SJSA1 (cell line): ENCODE measurements around the gene EFNA2. TPM values are rescaled to one million over a fixed set of nuclear protein-coding genes. Genes with fewer than 3 reads are reported as not detected.

Experiments
- DNase-seq, 2 experiments: peaks; one replicate each; pipeline ENCODE4 v3.0.0-alpha.2; 2015 to 2020; ENCODE audit warnings: low spot score in 2 of 2, low read depth in 1 of 2
- H3K27ac ChIP-seq: fragments of 250-450 bp; sonication (Bioruptor Pico); 2 replicates; pipeline ENCODE4 v1.5.1; 2020; ENCODE audit warnings: mild to moderate bottlenecking, moderate library complexity
- H3K27me3 ChIP-seq: fragments of 250-450 bp; sonication (Bioruptor Pico); replicated peaks from 2 replicates; pipeline ENCODE4 v1.5.1; 2020; ENCODE audit warnings: mild to moderate bottlenecking, moderate library complexity
- H3K36me3 ChIP-seq: fragments of 250-450 bp; sonication (Bioruptor Pico); 2 replicates; pipeline ENCODE4 v1.5.1; 2020; ENCODE audit warnings: mild to moderate bottlenecking
- H3K4me1 ChIP-seq: fragments of 250-450 bp; sonication (Bioruptor Pico); replicated peaks from 2 replicates; pipeline ENCODE4 v1.6.1; 2021; ENCODE audit warnings: mild to moderate bottlenecking
- H3K4me3 ChIP-seq: fragments of 250-450 bp; sonication (Bioruptor Pico); 2 replicates; pipeline ENCODE4 v1.5.1; 2020; ENCODE audit warnings: mild to moderate bottlenecking
- H3K9me3 ChIP-seq: fragments of 250-450 bp; sonication (Bioruptor Pico); replicated peaks from 2 replicates; pipeline ENCODE4 v1.5.1; 2020; ENCODE audit warnings: mild to moderate bottlenecking
- total RNA-seq: library from RNA; depleted of rRNA; stranded (reverse); fragments of >200 nt; shearing (Covaris generic); gene quantifications from 2 replicates; pipeline ENCODE4 v1.2.3, GENCODE V29; 2014

Gene EFNA2
- total RNA-seq, 1 experiment from 2014 or later, result not detected

DNA sequence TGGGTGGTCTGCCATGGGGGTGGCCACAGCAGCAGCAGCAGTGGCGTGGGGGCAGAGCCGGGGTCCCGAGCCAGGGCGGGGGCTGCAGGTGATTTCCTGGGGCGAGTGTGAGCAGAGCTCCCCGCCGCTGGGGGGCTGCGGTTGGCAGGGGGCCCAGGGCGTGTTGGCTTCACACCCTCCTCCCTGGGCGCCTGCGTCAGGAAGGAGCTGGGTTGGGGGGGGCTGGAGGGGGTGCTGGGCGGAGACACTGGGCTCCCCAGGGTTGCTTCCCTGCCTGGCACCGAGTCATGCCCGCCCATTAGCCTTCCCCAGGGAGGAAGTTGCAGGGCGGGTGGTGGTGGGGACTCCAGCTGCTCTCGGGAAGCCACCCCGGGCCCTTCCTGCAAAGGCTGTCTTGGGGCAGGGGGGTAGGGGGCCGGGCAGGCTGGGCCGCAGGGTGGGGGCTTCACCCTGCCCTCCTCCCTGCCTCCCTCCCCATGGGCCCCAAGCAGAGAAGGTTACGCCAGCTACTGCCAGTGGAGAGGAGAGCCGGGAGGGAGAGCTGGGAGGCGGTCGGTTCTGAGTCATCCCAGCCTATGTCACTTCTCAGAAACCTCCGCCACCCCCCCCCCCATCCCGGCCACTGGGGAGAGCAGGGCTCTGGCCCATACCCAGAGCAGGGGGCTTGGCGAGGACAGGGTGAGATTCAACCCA, 32.7 kb upstream of the EFNA2 start:
- H3K27ac ChIP-seq, result peak overlapping the region; percentile 94
- H3K36me3 ChIP-seq, result peaks cover 78% of the 10 kb centered on the region
- no peaks in the 10 kb centered on the region; the same call in 1 of the 2 replicates for H3K9me3 ChIP-seq
- peak overlapping the region; percentile 89 for H3K4me3 ChIP-seq
- no peaks in the 10 kb centered on the region for H3K27me3 ChIP-seq
- H3K4me1 ChIP-seq, result peaks cover 54% of the 10 kb centered on the region
- DNase-seq, result peak in 1 of 2 experiments; percentile 97

DNA sequence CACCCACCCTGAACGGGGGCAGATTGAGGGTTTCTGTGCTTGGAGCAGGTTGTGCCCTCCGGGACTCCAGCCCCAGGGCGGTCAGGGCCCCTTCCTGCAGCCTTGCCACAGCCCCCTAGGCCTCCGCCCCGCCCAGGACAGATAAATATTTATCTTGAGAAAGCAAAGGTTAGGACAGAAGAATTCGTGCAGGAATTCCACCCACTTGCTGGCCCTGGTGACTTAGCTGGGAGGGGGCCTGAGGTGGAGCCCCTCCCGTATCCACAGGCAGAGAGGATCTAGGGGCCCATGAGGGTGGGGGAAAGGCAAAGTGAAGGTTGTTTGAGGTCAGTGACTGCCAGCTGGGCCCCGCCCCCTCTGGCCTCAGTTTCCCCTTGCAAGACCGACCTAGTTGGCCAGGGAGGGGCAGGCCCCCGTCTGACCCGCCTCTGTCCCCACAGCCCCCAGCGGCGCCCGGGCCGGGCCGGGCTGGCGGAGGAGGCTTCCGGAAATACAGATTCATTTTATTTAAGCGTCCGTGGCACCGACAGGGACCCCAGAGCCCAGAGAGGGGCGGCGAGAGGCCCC, 32.1 kb upstream of the EFNA2 start:
- no peaks in the 10 kb centered on the region; the same call in 1 of the 2 replicates for H3K9me3 ChIP-seq
- DNase-seq, result peak; percentile 95 to 98
- peaks cover 57% of the 10 kb centered on the region for H3K4me1 ChIP-seq
- no peaks in the 10 kb centered on the region for H3K27me3 ChIP-seq
- peaks cover 83% of the 10 kb centered on the region for H3K36me3 ChIP-seq
- peak overlapping the region; percentile 89 for H3K4me3 ChIP-seq
- peak overlapping the region; percentile 94 for H3K27ac ChIP-seq

DNA sequence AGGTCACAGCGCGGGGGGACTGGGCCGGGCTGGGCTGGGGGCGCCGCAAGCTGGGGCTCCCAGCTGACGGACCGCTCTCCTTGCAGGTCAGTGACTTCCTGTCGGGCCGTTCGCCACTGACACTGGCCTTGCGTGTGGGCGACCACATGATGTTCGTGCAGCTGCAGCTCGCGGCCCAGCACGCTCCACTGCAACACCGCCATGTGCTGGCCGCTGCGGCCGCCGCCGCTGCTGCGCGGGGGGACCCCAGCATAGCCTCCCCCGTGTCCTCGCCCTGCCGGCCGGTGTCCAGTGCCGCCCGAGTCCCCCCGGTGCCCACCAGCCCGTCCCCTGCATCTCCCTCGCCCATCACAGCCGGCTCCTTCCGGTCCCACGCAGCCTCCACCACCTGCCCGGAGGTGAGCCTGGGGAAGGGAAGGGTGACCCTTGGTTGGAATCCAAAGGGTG, 31.6 kb upstream of the EFNA2 start:
- Histone ChIP-seq H3K27ac (peak overlapping the region; percentile 94), H3K36me3 (peaks cover 83% of the 10 kb centered on the region), H3K27me3 (no peaks in the 10 kb centered on the region), H3K4me3 (peak overlapping the region; percentile 89), H3K9me3 (no peaks in the 10 kb centered on the region; the same call in 1 of the 2 replicates), H3K4me1 (peaks cover 61% of the 10 kb centered on the region)
- peak in 1 of 2 experiments; percentile 73 for DNase-seq

DNA sequence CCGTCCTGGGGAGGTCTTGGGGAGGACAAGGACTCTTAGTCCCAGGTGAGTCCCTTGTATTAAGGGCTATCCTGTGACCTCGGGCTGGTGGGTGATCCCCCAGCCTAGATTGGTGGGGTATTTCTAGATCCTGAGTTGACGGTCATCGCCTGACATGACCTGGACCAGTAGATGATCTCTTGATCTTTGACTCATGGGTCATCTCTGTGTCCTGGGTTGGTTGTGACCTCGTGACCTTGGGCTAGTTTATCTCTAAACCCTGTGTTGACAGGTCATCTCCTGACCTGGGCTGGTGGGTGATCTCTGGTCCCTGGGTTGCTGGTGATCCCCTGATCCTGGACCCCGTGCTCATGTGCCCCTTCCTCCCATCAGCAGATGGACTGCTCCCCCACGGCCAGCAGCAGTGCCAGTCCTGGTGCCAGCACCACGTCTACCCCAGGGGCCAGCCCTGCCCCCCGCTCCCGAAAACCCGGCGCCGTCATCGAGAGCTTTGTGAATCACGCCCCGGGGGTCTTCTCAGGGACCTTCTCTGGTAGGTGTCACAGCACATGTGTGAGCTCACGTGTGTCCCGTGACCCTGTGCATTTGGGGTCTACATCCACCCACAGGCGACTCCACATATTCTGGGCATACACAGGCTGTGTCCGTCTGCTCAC, 31.0 kb upstream of the EFNA2 start:
- no peaks in the 10 kb centered on the region for H3K27me3 ChIP-seq
- H3K27ac ChIP-seq, result peak overlapping the region; percentile 94
- DNase-seq, result no peak
- H3K4me3 ChIP-seq, result peak overlapping the region; percentile 89
- peaks cover 85% of the 10 kb centered on the region for H3K36me3 ChIP-seq
- H3K4me1 ChIP-seq, result peaks cover 67% of the 10 kb centered on the region
- no peaks in the 10 kb centered on the region for H3K9me3 ChIP-seq

DNA sequence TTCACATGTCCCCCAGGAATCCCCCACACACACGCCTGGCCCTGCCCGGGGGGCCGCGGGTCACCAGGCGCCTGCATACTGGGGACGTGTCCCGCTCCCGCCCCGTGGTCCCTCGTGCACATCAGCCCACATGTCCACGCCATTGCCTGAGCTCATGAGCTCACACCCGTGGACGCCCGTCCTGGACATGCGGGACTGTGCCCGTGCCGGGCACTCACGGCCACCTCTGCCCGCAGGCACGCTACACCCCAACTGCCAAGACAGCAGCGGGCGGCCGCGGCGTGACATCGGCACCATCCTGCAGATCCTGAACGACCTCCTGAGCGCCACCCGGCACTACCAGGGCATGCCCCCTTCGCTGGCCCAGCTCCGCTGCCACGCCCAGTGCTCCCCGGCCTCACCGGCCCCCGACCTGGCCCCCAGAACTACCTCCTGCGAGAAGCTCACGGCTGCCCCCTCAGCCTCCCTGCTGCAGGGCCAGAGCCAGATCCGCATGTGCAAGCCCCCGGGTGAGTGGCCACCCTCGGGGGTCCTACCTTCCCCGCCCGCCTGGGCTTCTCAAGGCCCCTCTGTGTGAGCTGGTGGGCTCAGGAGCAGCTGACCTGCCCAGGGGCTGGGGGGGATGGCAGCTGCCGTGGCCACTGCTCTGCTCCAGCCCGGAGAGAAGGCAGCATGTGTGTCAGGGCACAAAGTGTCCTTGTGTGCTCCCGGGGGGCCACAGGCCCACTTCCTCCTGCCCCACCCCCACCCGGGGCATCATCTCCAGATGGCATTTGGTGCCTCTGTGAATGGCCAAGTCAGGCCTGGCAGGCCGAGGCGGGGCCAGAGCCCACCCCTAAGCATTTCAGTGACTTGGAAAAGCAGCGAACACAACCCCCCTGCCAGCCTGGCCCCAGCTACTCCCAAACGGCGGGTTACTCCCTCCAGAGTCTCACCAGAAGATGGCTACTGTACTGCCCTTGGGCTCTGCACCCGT, 30.2 kb upstream of the EFNA2 start:
- H3K36me3 ChIP-seq, result peaks cover 78% of the 10 kb centered on the region
- H3K27me3 ChIP-seq, result no peaks in the 10 kb centered on the region
- H3K4me1 ChIP-seq, result peaks cover 75% of the 10 kb centered on the region
- no peaks in the 10 kb centered on the region for H3K9me3 ChIP-seq
- no peak overlapping the region for H3K4me3 ChIP-seq
- DNase-seq, result no peak
- no peak overlapping the region for H3K27ac ChIP-seq

DNA sequence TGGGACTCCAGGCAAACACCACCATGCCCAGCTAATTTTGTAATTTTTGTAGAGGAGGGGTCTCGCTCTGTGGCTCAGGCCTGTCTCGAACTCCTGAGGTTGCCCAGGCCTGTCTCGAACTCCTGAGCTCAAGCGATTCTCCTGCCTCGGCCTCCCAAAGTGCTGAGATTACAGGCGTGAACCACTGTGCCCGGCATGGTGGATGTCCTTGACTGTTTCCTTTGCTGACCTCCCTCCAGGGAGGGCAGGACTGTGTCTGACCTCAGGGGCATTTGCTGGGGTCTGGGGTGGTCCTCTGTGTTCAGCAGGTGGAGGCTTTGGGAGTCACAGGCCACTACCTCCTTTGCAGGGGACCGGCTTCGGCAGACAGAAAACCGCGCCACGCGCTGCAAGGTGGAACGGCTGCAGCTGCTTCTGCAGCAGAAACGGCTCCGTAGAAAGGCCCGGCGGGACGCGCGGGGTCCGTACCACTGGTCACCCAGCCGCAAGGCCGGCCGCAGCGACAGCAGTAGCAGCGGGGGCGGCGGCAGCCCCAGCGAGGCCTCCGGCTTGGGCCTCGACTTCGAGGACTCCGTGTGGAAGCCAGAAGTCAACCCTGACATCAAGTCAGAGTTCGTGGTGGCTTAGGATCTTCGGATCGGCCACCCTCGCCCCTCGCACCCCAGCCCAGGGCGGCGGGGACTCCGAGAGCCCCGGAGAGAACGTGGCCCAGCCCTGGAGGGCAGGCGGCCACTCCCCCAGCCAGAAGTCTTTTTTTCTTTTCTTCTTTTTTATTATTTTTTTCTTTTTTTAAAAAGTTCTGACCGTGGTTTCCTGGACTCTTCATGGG, 28.8 kb upstream of the EFNA2 start:
- no peaks in the 10 kb centered on the region for H3K27me3 ChIP-seq
- no peak overlapping the region for H3K27ac ChIP-seq
- H3K36me3 ChIP-seq, result peaks cover 64% of the 10 kb centered on the region
- H3K9me3 ChIP-seq, result no peaks in the 10 kb centered on the region
- DNase-seq, result no peak
- no peak overlapping the region for H3K4me3 ChIP-seq
- peaks cover 82% of the 10 kb centered on the region for H3K4me1 ChIP-seq

DNA sequence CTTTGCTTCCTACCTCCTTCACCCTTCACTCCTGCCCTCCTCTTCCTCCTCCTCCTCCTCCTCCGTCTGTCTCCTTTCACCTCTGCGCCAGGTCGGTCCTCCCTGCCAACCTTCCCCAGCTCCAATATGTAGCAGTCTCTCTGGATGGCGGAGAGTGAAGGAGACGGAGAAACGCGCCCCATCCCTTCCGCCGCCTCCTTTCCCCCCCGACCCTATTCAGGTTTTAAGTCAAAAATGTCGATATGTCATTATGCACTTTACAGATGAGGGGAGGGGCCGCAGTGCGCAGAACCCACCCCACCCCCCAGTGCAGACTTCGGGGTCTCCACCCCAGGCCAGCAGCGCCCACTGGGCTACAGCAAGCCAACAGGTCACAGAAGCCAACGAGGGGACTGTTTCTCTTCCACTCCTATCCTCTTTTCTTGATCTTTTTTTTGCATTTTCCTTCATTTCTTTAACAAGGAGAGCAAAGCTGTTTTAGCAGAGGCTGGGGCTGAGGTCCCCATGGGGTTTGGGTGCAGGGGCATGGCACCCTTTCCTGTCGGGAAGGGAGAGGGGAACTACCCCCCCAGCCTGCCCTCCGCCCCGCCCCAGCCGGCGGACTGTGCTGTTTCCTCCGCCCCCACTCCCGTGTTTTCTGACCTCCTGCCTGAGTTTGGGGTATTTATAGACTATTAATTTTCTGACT, 28.1 kb upstream of the EFNA2 start:
- peaks cover 85% of the 10 kb centered on the region for H3K4me1 ChIP-seq
- peaks cover 63% of the 10 kb centered on the region for H3K36me3 ChIP-seq
- no peak for DNase-seq
- no peak overlapping the region for H3K4me3 ChIP-seq
- H3K27ac ChIP-seq, result no peak overlapping the region
- H3K9me3 ChIP-seq, result no peaks in the 10 kb centered on the region
- H3K27me3 ChIP-seq, result no peaks in the 10 kb centered on the region

DNA sequence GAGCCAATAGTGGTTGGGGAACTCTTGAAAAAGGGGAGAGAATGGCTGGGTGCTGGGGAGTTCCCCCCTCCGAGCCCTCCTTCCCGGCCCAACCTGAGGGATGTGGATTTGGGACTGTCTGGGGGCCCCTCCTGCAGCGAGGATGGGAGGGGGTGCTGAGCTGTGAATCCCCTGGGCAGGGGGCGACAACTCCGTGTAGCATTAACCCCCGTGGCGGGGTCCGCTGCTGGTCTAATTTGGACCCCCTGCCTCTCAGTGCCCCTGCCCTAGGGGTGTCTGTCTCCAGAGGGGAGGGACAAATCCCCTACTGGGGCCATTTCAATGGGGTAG, 27.5 kb upstream of the EFNA2 start:
- Histone ChIP-seq H3K4me1 (peaks cover 85% of the 10 kb centered on the region), H3K27ac (no peak overlapping the region), H3K27me3 (no peaks in the 10 kb centered on the region), H3K9me3 (no peaks in the 10 kb centered on the region), H3K4me3 (no peak overlapping the region), H3K36me3 (peaks cover 63% of the 10 kb centered on the region)
- DNase-seq, result no peak

DNA sequence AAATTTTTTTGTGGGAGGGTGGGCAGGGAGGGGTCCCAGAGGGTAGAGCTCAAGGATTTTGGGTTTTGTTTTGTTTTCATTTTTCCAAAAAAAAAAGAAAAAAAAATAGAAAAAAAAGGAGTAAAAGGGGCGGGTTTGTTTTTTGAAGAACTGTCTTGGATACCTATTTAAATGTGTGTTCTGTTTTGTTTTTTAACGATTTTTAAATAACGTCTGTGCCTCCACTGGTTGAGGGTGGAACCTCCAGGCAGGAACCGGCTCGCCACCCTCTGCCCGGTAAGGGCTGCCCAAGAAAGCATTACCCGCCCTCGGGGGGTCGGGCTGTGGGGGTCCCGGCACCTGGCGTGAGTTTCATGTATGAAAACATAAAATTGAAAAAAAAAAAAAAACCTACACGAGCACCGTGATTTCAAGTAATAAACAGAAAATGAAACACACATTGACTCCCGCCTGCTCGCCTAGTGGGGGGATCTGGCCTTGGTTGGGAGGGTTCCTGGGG, 26.9 kb upstream of the EFNA2 start:
- peaks cover 57% of the 10 kb centered on the region for H3K36me3 ChIP-seq

DNA sequence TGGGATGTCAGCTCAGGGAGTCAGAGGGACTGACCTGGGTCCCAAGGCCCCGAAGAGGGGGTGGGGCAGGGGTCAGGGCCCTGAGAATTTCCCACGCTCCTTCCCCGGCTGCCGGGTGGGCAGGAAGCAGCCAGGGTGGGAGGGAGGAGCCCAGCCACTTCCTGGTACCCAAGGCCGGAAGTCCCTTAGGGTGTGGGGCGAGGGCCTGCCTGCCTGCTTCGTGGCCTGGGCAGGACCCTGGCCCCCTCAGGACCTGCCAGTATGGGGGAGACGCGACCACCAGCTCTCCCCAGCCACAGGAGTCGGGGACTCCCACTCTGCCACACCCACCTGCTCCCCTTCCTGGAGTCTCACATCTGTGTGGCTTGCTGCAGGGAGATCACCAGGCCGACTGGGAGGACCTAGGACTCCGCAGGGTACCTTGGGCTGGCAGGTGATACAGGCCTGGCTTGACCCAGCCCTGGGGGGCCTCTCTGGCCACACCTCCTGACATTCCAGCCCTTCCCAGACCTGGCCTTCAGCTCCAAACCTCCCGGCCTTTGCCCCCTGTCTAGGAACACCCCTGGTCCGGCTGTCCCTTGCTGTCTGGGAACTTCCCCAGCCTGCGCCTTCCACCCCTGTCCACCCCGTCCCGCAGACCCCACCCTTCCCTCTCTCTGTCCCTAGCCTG, 26.3 kb upstream of the EFNA2 start:
- Histone ChIP-seq H3K27me3 (no peaks in the 10 kb centered on the region), H3K9me3 (no peaks in the 10 kb centered on the region), H3K4me1 (peaks cover 78% of the 10 kb centered on the region), H3K36me3 (peaks cover 51% of the 10 kb centered on the region), H3K27ac (peak overlapping the region; percentile 80), H3K4me3 (no peak overlapping the region)
- DNase-seq, result peak; percentile 83 to 84

More for the DNA sequence above, 26.9 kb upstream of the EFNA2 start:
- Histone ChIP-seq H3K27me3 (no peaks in the 10 kb centered on the region), H3K9me3 (no peaks in the 10 kb centered on the region), H3K27ac (peak overlapping the region; percentile 80), H3K4me3 (no peak overlapping the region), H3K4me1 (peaks cover 82% of the 10 kb centered on the region)
- DNase-seq, result no peak

DNA sequence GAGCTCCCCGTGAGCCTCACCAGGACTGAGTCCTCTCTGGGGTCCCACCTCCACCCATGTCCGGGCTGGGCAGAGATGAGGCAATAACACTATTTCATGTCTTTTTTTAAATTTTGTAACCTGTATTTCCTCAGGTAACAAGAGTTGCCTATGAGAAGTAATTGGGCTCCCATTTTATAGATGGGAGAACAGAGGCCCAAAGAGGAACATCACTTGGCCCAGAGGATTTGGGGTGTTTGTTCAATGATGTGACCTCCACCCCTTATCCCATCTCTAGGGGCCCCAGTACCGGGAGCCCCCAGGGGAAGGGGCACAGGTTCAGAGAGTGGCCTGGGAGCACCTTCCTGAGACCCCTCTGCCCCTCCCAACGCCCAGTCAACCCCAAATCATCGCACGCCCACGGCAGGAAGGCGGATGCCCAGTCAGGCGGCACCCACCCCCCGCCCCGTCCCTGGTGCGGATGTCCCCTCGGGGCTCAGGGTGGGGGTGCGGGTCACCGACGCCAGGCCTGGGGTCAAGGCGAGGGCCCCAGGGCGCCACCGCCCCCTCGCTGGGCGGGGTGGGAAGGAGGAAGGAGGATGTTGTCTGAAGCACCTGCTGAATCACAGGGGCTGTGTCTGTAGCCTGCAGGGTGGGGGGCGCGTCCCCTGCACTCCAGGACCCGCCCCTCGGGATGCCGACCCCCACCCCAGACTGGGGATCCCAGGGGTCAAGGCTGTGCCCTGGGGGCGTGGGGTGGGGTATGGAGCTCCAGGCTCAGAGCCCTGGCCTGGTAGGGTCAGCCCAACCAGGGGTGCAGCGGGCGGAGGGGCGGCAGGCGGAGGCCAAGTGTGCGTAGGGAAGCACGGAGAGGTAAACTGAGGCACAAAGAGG, 25.6 kb upstream of the EFNA2 start:
- H3K9me3 ChIP-seq, result no peaks in the 10 kb centered on the region
- peaks cover 78% of the 10 kb centered on the region for H3K4me1 ChIP-seq
- no peaks in the 10 kb centered on the region for H3K27me3 ChIP-seq
- DNase-seq, result no peak
- peaks cover 44% of the 10 kb centered on the region for H3K36me3 ChIP-seq
- H3K27ac ChIP-seq, result peak overlapping the region; percentile 80
- peak overlapping the region; percentile 47 for H3K4me3 ChIP-seq
